SU-DHL-6 (cell line): ENCODE results near the gene CBX6.

Experiments
- CTCF ChIP-seq: fragments of 200-600 bp; sonication (generic); IDR thresholded peaks from one replicate; pipeline ENCODE4 v1.5.1; 2017; ENCODE audit warnings: antibody characterized with exemption, mild to moderate bottlenecking, low read length, moderate library complexity; ENCODE audit not compliant: insufficient read depth, poor library complexity, severe bottlenecking
- EZH2phosphoT487 ChIP-seq: fragments of 200-600 bp; sonication (generic), shearing (Covaris generic); conservative IDR thresholded peaks from 2 replicates; pipeline ENCODE4 v1.6.1; 2018; ENCODE audit warnings: mild to moderate bottlenecking, antibody characterized with exemption, low read length, moderate library complexity, mixed read lengths

- no peak for TF ChIP-seq CTCF
- TF ChIP-seq EZH2phosphoT487 = no peak
Observed at GRCh38 chr22:38867124-38867455, 4.9 kb downstream of the CBX6 start.
